ENCODE measurements around the gene LIF. TPM values are rescaled to one million over a fixed set of nuclear protein-coding genes. Genes with fewer than 3 reads are reported as not detected.
A peak's percentile ranks its signal among the peaks of the same experiment; 100 is the strongest.

LIF gene
- total RNA-seq, 1 experiment from 2014 or later = 23.1 TPM

GRCh38 chr22:30265131-30265720 lies 18.7 kb upstream of the LIF start:
- no peak for DNase-seq (ENCODE audit: low read depth)

- no peak for DNase-seq (ENCODE audit: low read depth)
Measured at GRCh38 chr22:30263883-30264282, 17.3 kb upstream of the LIF start.

- no peak for DNase-seq (ENCODE audit: low read depth)
Measured at GRCh38 chr22:30262917-30263741, 16.6 kb upstream of the LIF start.

GRCh38 chr22:30262112-30262511 lies 15.6 kb upstream of the LIF start:
- DNase-seq (ENCODE audit: low read depth) = no peak

- DNase-seq (ENCODE audit: low read depth) = peak; percentile 44
Measured at GRCh38 chr22:30261134-30261533, 14.6 kb upstream of the LIF start.

- no peak for DNase-seq (ENCODE audit: low read depth)
Measured at GRCh38 chr22:30260682-30261081, 14.1 kb upstream of the LIF start.

- DNase-seq (ENCODE audit: low read depth) = no peak
Measured at GRCh38 chr22:30260276-30260675, 13.7 kb upstream of the LIF start.

GRCh38 chr22:30254314-30254713 lies 7.8 kb upstream of the LIF start:
- DNase-seq (ENCODE audit: low read depth) = no peak

- no peak for DNase-seq (ENCODE audit: low read depth)
Measured at GRCh38 chr22:30253205-30253852, 6.8 kb upstream of the LIF start.

- DNase-seq (ENCODE audit: low read depth) = no peak
Measured at GRCh38 chr22:30252411-30253204, 6.0 kb upstream of the LIF start.

GRCh38 chr22:30251711-30252110 lies 5.2 kb upstream of the LIF start:
- peak; percentile 45 for DNase-seq (ENCODE audit: low read depth)

GRCh38 chr22:30250661-30251267 lies 4.2 kb upstream of the LIF start:
- peak; percentile 70 for DNase-seq (ENCODE audit: low read depth)

GRCh38 chr22:30250039-30250565 lies 3.5 kb upstream of the LIF start:
- DNase-seq (ENCODE audit: low read depth) = peak; percentile 37

- no peak for DNase-seq (ENCODE audit: low read depth)
Measured at GRCh38 chr22:30249049-30250038, 2.8 kb upstream of the LIF start.

GRCh38 chr22:30248484-30248883 lies 1.9 kb upstream of the LIF start:
- DNase-seq (ENCODE audit: low read depth) = no peak

- DNase-seq (ENCODE audit: low read depth) = no peak
Measured at GRCh38 chr22:30247974-30248373, 1.4 kb upstream of the LIF start.

GRCh38 chr22:30247561-30247960 lies 1.0 kb upstream of the LIF start:
- DNase-seq (ENCODE audit: low read depth) = no peak

GRCh38 chr22:30246814-30247376 lies 336 bp upstream of the LIF start:
- no peak for DNase-seq (ENCODE audit: low read depth)

GRCh38 chr22:30245181-30245984 lies 1.2 kb downstream of the LIF start:
- DNase-seq (ENCODE audit: low read depth) = peak; percentile 46
